H1 (cell line): ENCODE results near the gene RIMS1. TPM values are rescaled to one million over a fixed set of nuclear protein-coding genes. Genes with fewer than 3 reads are reported as not detected.

Experiments
- CTCF ChIA-PET: fragments of 300-600 bp; sonication (Branson Sonifier 250); formaldehyde crosslinking; loops from one replicate; lab custom pipeline; 2021; ENCODE audit not compliant: partially characterized antibody; lab: Charles Lee
- POLR2A ChIA-PET: fragments of 300-600 bp; sonication (Branson Sonifier 250); formaldehyde crosslinking; loops from one replicate; lab custom pipeline; 2021; ENCODE audit warnings: inconsistent platforms; ENCODE audit not compliant: partially characterized antibody; lab: Charles Lee
- DNase-seq, 2 experiments: peaks; one replicate each; pipeline versions ENCODE4 v3.0.0 to v3.0.0-alpha.2; 2010 to 2022; ENCODE audit warnings: low spot score in 2 of 2, low read depth in 1 of 2, mixed read lengths in 1 of 2
- FAIRE-seq: peaks from 2 replicates; lab custom pipeline; 2011; peaks lifted over from hg19 to GRCh38; lab: Jason Lieb, UNC
- H2AFZ ChIP-seq: 2 replicates; pipeline ENCODE4 v1.8.1; 2012; ENCODE audit warnings: low read length, inconsistent platforms
- H2AK5ac ChIP-seq: 2 replicates; pipeline ENCODE4 v1.6.1; 2013; ENCODE audit warnings: low read depth, low read length
- H2BK120ac ChIP-seq: replicated peaks from 2 replicates; pipeline ENCODE3; 2013; ENCODE audit warnings: low read depth, low read length, inconsistent platforms
- H2BK12ac ChIP-seq: 2 replicates; pipeline ENCODE4 v1.6.1; 2013; ENCODE audit warnings: low read depth, low read length
- H2BK15ac ChIP-seq: 2 replicates; pipeline ENCODE4 v1.6.1; 2013; ENCODE audit warnings: low read length
- H2BK20ac ChIP-seq: 2 replicates; pipeline ENCODE4 v1.6.1; 2013; ENCODE audit warnings: low read length
- H2BK5ac ChIP-seq: 2 replicates; pipeline ENCODE4 v1.6.1; 2013; ENCODE audit warnings: low read depth, low read length
- H3K14ac ChIP-seq: 2 replicates; pipeline ENCODE4 v1.6.1; 2013; ENCODE audit warnings: inconsistent platforms; ENCODE audit not compliant: insufficient read length
- H3K18ac ChIP-seq: 2 replicates; pipeline ENCODE4 v1.6.1; 2013; ENCODE audit warnings: low read length; ENCODE audit errors: extremely low read depth
- H3K23ac ChIP-seq: 2 replicates; pipeline ENCODE4 v1.6.1; 2013; ENCODE audit warnings: inconsistent platforms; ENCODE audit not compliant: insufficient read length
- H3K23me2 ChIP-seq: 2 replicates; pipeline ENCODE4 v1.6.1; 2013; ENCODE audit warnings: low read depth, low read length
- H3K27ac ChIP-seq: 2 replicates; pipeline ENCODE4 v1.6.1; 2011; ENCODE audit warnings: low read depth, low read length, inconsistent platforms
- H3K27me3 ChIP-seq, 4 experiments: replicated peaks in 1 of 4; 1 replicate in 1 of 4; 2 replicates in 3 of 4; pipeline versions ENCODE4 v1.6.1 to v1.8.1; 2011 to 2013; ENCODE audit warnings: low read length in 3 of 4, mild to moderate bottlenecking in 3 of 4, inconsistent platforms in 2 of 4, mixed read lengths in 2 of 4, moderate library complexity in 1 of 4; ENCODE audit not compliant: control insufficient read depth in 3 of 4, insufficient read depth in 3 of 4; ENCODE audit errors: extremely low read depth in 1 of 4
- H3K36me3 ChIP-seq, 4 experiments: 2 replicates each; pipeline versions ENCODE4 v1.6.1 to v1.8.1; 2011 to 2013; ENCODE audit warnings: mild to moderate bottlenecking in 4 of 4, low read length in 3 of 4, moderate library complexity in 2 of 4, control low read depth in 1 of 4, inconsistent platforms in 1 of 4; ENCODE audit not compliant: insufficient read depth in 4 of 4, control insufficient read depth in 2 of 4
- H3K4ac ChIP-seq: replicated peaks from 2 replicates; pipeline ENCODE3; 2013; ENCODE audit warnings: low read length, low read depth, mixed read lengths, inconsistent platforms; ENCODE audit not compliant: insufficient read length
- H3K4me1 ChIP-seq, 4 experiments: replicated peaks in 1 of 4; 1 replicate in 1 of 4; 2 replicates in 3 of 4; pipeline versions ENCODE4 v1.6.1 to v1.8.1; 2011 to 2013; ENCODE audit warnings: low read length in 3 of 4, inconsistent platforms in 2 of 4, mixed read lengths in 1 of 4; ENCODE audit not compliant: insufficient read depth in 4 of 4, control insufficient read depth in 3 of 4
- H3K4me2 ChIP-seq, 2 experiments: 2 replicates each; pipeline versions ENCODE4 v1.6.1 to v1.8.1; 2011 to 2013; ENCODE audit warnings: low read depth in 2 of 2, low read length in 2 of 2, control low read depth in 1 of 2, inconsistent platforms in 1 of 2, mild to moderate bottlenecking in 1 of 2; ENCODE audit not compliant: insufficient read depth in 1 of 2
- H3K4me3 ChIP-seq, 4 experiments: fragments of 200-600, 300-600 bp in 1 of 4; sonication (generic), shearing (Covaris generic), sonication (Bioruptor Twin) in 1 of 4; 2 replicates each; pipeline versions ENCODE4 v1.5.1 to v1.8.1; 2011 to 2016; ENCODE audit warnings: low read length in 4 of 4, low read depth in 3 of 4, control low read depth in 2 of 4, inconsistent platforms in 2 of 4, mild to moderate bottlenecking in 2 of 4, mixed read lengths in 1 of 4, moderate library complexity in 1 of 4; ENCODE audit not compliant: insufficient read depth in 2 of 4; ENCODE audit errors: extremely low read depth in 1 of 4
- H3K56ac ChIP-seq: replicated peaks from 2 replicates; pipeline ENCODE3; 2013; ENCODE audit warnings: low read depth, mild to moderate bottlenecking, mixed read lengths, low read length, inconsistent platforms; ENCODE audit not compliant: insufficient read length
- H3K79me1 ChIP-seq: 2 replicates; pipeline ENCODE4 v1.6.1; 2013; ENCODE audit warnings: low read depth, low read length, control low read depth
- H3K79me2 ChIP-seq, 2 experiments: 2 replicates each; pipeline versions ENCODE4 v1.6.1 to v1.8.1; 2012 to 2013; ENCODE audit warnings: low read length in 2 of 2, mild to moderate bottlenecking in 2 of 2, inconsistent platforms in 1 of 2; ENCODE audit not compliant: insufficient read depth in 2 of 2, control insufficient read depth in 1 of 2
- H3K9ac ChIP-seq, 4 experiments: replicated peaks in 1 of 4; 1 replicate in 1 of 4; 2 replicates in 3 of 4; pipeline versions ENCODE4 v1.6.1 to v1.8.1; 2011 to 2013; ENCODE audit warnings: low read depth in 3 of 4, low read length in 3 of 4, control low read depth in 2 of 4, mild to moderate bottlenecking in 2 of 4, moderate library complexity in 2 of 4, inconsistent platforms in 1 of 4; ENCODE audit errors: extremely low read depth in 1 of 4
- H3K9me3 ChIP-seq, 2 experiments: 2 replicates each; pipeline versions ENCODE4 v1.6.1 to v1.8.1; 2012 to 2013; ENCODE audit warnings: mild to moderate bottlenecking in 2 of 2, moderate library complexity in 2 of 2, control low read depth in 1 of 2, inconsistent platforms in 1 of 2, low read depth in 1 of 2, low read length in 1 of 2, mixed read lengths in 1 of 2; ENCODE audit not compliant: insufficient read depth in 2 of 2
- H4K20me1 ChIP-seq, 2 experiments: replicated peaks in 1 of 2; 2 replicates each; pipeline versions ENCODE3 to v1.8.1; 2011 to 2013; ENCODE audit warnings: inconsistent platforms in 2 of 2, low read length in 2 of 2, mild to moderate bottlenecking in 1 of 2; ENCODE audit not compliant: insufficient read depth in 2 of 2, control insufficient read depth in 1 of 2
- H4K5ac ChIP-seq: 2 replicates; pipeline ENCODE4 v1.6.1; 2013; ENCODE audit warnings: low read length, low read depth, mixed read lengths, inconsistent platforms; ENCODE audit not compliant: insufficient read length
- H4K8ac ChIP-seq: 2 replicates; pipeline ENCODE4 v1.8.0; 2013; ENCODE audit warnings: mild to moderate bottlenecking, moderate library complexity, low read length, inconsistent platforms; ENCODE audit not compliant: insufficient read depth; ENCODE audit errors: extremely low read depth
- H4K91ac ChIP-seq: replicated peaks from 2 replicates; pipeline ENCODE3; 2013; ENCODE audit warnings: low read length, mixed read lengths, inconsistent platforms; ENCODE audit not compliant: insufficient read length
- ASH2L ChIP-seq: fragments of 200-600, 300-600 bp; sonication (generic); IDR thresholded peaks from one replicate; pipeline ENCODE4 v1.7.1; 2017; ENCODE audit warnings: low read length
- CBX8 ChIP-seq: fragments of 300-800, 300-1000 bp; sonication (generic); IDR thresholded peaks from 2 replicates; pipeline ENCODE4 v1.7.1; 2016; ENCODE audit warnings: low read depth, low read length, borderline replicate concordance
- E2F6 ChIP-seq: IDR thresholded peaks from 2 replicates; pipeline ENCODE4 v1.6.1; 2012; ENCODE audit warnings: inconsistent platforms
- EZH2 ChIP-seq: fragments of 200-600 bp; sonication (generic); IDR thresholded peaks from 2 replicates; pipeline ENCODE4 v1.7.1; 2012; ENCODE audit warnings: low read depth, mild to moderate bottlenecking, moderate library complexity, low read length, inconsistent platforms; ENCODE audit not compliant: severe bottlenecking
- MAX ChIP-seq: IDR thresholded peaks from 2 replicates; pipeline ENCODE4 v1.6.1; 2012; ENCODE audit warnings: inconsistent platforms
- NANOG ChIP-seq: IDR thresholded peaks from 2 replicates; pipeline ENCODE4 v1.6.1; 2011; ENCODE audit warnings: low read length, low read depth, mild to moderate bottlenecking, inconsistent platforms; ENCODE audit not compliant: insufficient read depth, poor library complexity, severe bottlenecking
- RNF2 ChIP-seq: fragments of 200-900, 300-1000 bp; sonication (generic); IDR thresholded peaks from 2 replicates; pipeline ENCODE4 v1.7.1; 2016; ENCODE audit warnings: borderline replicate concordance, low read depth, mild to moderate bottlenecking, antibody characterized with exemption, low read length; ENCODE audit not compliant: poor library complexity, severe bottlenecking; ENCODE audit errors: missing control alignments
- SIX5 ChIP-seq: IDR thresholded peaks from 2 replicates; pipeline ENCODE4 v1.6.1; 2011; ENCODE audit warnings: mild to moderate bottlenecking, low read depth, low read length
- SP1 ChIP-seq: IDR thresholded peaks from 2 replicates; pipeline ENCODE4 v1.6.1; 2011; ENCODE audit warnings: low read depth, low read length
- TAF1 ChIP-seq: IDR thresholded peaks from 2 replicates; pipeline ENCODE4 v1.6.1; 2011; ENCODE audit warnings: mild to moderate bottlenecking, low read depth, low read length
- TCF12 ChIP-seq: IDR thresholded peaks from 2 replicates; pipeline ENCODE4 v1.6.1; 2011; ENCODE audit warnings: low read depth, mild to moderate bottlenecking, low read length
- WGBS, 2 experiments: shearing (Covaris generic) in 1 of 2; methylation state at CpG; one replicate each; pipeline versions ENCODE4 v1.1.6 to v1.1.7; 2013 to 2015; ENCODE audit warnings: low lambda C conversion rate in 2 of 2, mixed read lengths in 2 of 2, inconsistent platforms in 1 of 2, low coverage in 1 of 2, missing lambda C conversion rate in 1 of 2; ENCODE audit not compliant: insufficient replicate concordance in 2 of 2, insufficient coverage in 1 of 2, insufficient read length in 1 of 2; ENCODE audit errors: extremely low coverage in 1 of 2, missing lambda C conversion rate in 1 of 2; 5-methylcytosine and 5-hydroxymethylcytosine counted together
- polyA plus RNA-seq, 7 experiments: library from polyadenylated mRNA; depleted of rRNA in 3 of 7; stranded (reverse) in 5 of 7; unstranded in 2 of 7; fragments of >200 nt in 5 of 7; fragments of 200-250 nt in 2 of 7; gene quantifications; 1 replicate in 5 of 7; 2 replicates in 1 of 7; 4 replicates in 1 of 7; pipeline versions ENCODE4 v1.2.1 to v1.2.3, GENCODE V29; 2011 to 2013; ENCODE audit warnings: missing spikeins in 2 of 7, mixed read lengths in 2 of 7
- total RNA-seq: library from RNA; stranded (reverse); fragmentation: NEBNext Ultra II Directional; extraction: Animal tissue kit (Norgen Biotek cat#: 25700); gene quantifications from 2 replicates; pipeline ENCODE4 v1.2.1, GENCODE V29; 2021

RIMS1 gene
- total and polyA plus RNA-seq, 2 of the 8 experiments (the other 6 are each of a cell fraction or from before 2014, with no cell fraction given) = 0.63 to 2.3 TPM

GRCh38 chr6:72133324-72133723 is 247.0 kb downstream of the RIMS1 start:
- Histone ChIP-seq H3K18ac (no peak overlapping the region), H4K20me1 (no peaks in the 10 kb centered on the region), H3K36me3 (no peaks in the 10 kb centered on the region), H2BK12ac (no peak overlapping the region), H3K23ac (no peak overlapping the region), H3K79me2 (no peaks in the 10 kb centered on the region), H2BK5ac (no peak overlapping the region), H2BK120ac (no peak overlapping the region), H4K91ac (no peak overlapping the region), H2AK5ac (no peak overlapping the region), H3K27ac (no peak overlapping the region), H2AFZ (no peak overlapping the region), H4K8ac (no peak overlapping the region), H2BK15ac (no peak overlapping the region), H3K9ac (no peak overlapping the region), H3K56ac (no peak overlapping the region), H4K5ac (no peak overlapping the region), H3K4me1 (no peaks in the 10 kb centered on the region), H3K14ac (no peak overlapping the region), H3K27me3 (no peaks in the 10 kb centered on the region), H3K79me1 (no peaks in the 10 kb centered on the region), H3K4me2 (no peak overlapping the region), H3K23me2 (no peaks in the 10 kb centered on the region), H3K9me3 (no peaks in the 10 kb centered on the region), H3K4ac (no peak overlapping the region), H3K4me3 (no peak overlapping the region), H2BK20ac (no peak overlapping the region)
- POLR2A ChIA-PET = no interaction called here
- CTCF ChIA-PET = interaction anchor here (0.6 kb wide), 1 partner anchor 278 kb away, joined by 3 read pairs; no protein-coding TSS in a partner anchor
- WGBS, 2 experiments = 93% methylated on average over 1 of the region's 1 CpG; no CpG with 5 or more reads in 1 of the 2 experiments
- no peak for DNase-seq
- no peak for TF ChIP-seq TCF12
- TF ChIP-seq SIX5 = no peak
- TF ChIP-seq TAF1 = no peak
- TF ChIP-seq SP1 = no peak
- TF ChIP-seq E2F6 = no peak
- TF ChIP-seq RNF2 = no peak
- no peak for TF ChIP-seq ASH2L
- TF ChIP-seq CBX8 = no peak
- no peak for TF ChIP-seq MAX
- no peak for TF ChIP-seq EZH2
- TF ChIP-seq NANOG = no peak
- no peak for FAIRE-seq
